Small intestine (tissue), 7 donors: ENCODE measurements around the gene SAG. TPM values are rescaled to one million over a fixed set of nuclear protein-coding genes. Genes with fewer than 3 reads are reported as not detected.
A peak's percentile ranks its signal among the peaks of the same experiment; 100 is the strongest.
"Not testable (repeated sequence)": the region's sequence is repeated elsewhere in the genome, so short reads cannot be mapped to it uniquely, and the experiment has no call there.

Experiments
- DNase-seq, 2 donors: peaks; one replicate each; pipeline versions ENCODE4 v3.0.0 to v3.0.0-alpha.2; 2013
- FAIRE-seq: peaks from 2 replicates; lab custom pipeline; 2012; peaks lifted over from hg19 to GRCh38; lab: Jason Lieb, UNC
- H3K27ac ChIP-seq, 3 donors: one replicate each; pipeline ENCODE4 v1.5.1; 2013; ENCODE audit warnings: low read length in 2 of 3, mild to moderate bottlenecking in 2 of 3, control low read depth in 1 of 3, inconsistent platforms in 1 of 3, low read depth in 1 of 3, moderate library complexity in 1 of 3
- H3K27me3 ChIP-seq, 3 donors: one replicate each; pipeline ENCODE4 v1.6.1; 2013; ENCODE audit warnings: low read length in 3 of 3, inconsistent platforms in 1 of 3; ENCODE audit not compliant: control insufficient read depth in 3 of 3, insufficient read depth in 3 of 3
- H3K36me3 ChIP-seq, 3 donors: one replicate each; pipeline ENCODE4 v1.6.1; 2013; ENCODE audit warnings: low read length in 3 of 3, inconsistent platforms in 1 of 3, low read depth in 1 of 3, mild to moderate bottlenecking in 1 of 3, moderate library complexity in 1 of 3; ENCODE audit not compliant: control insufficient read depth in 3 of 3, insufficient read depth in 2 of 3
- H3K4me1 ChIP-seq, 3 donors: one replicate each; pipeline ENCODE4 v1.6.1; 2013; ENCODE audit warnings: low read length in 2 of 3, inconsistent platforms in 1 of 3, low read depth in 1 of 3, mild to moderate bottlenecking in 1 of 3, moderate library complexity in 1 of 3; ENCODE audit not compliant: control insufficient read depth in 3 of 3, insufficient read depth in 2 of 3
- H3K4me3 ChIP-seq, 3 donors: one replicate each; pipeline ENCODE4 v1.5.1; 2013; ENCODE audit warnings: low read length in 3 of 3, control low read depth in 1 of 3, inconsistent platforms in 1 of 3, low read depth in 1 of 3, mild to moderate bottlenecking in 1 of 3, moderate library complexity in 1 of 3
- H3K9me3 ChIP-seq, 2 donors: one replicate each; pipeline ENCODE4 v1.6.1; 2013; ENCODE audit warnings: low read depth in 1 of 2, low read length in 1 of 2; ENCODE audit not compliant: control insufficient read depth in 2 of 2, insufficient read depth in 1 of 2
- WGBS, 3 donors: extraction: QIAGEN DNeasy Blood & Tissue Kit; methylation state at CpG; one replicate each; pipeline ENCODE4 v1.1.7; 2013; 5-methylcytosine and 5-hydroxymethylcytosine counted together
- polyA plus RNA-seq, 4 donors: library from polyadenylated mRNA; stranded (reverse) in 3 of 4; unstranded in 1 of 4; fragments of 200-250 nt in 3 of 4; fragments of 120-200 nt in 1 of 4; gene quantifications; one replicate each; pipeline versions ENCODE4 v1.2.1 to v1.2.3, GENCODE V29; 2013
- donor health status: healthy with polysubstance abuse.
- donor health status: control.
- donor health status: control.
- donor health status: Bipolar disorder and iron deficiency.
- donor health status: healthy.

Gene SAG
- polyA plus RNA-seq, 4 donors = not detected

- H3K27ac ChIP-seq = no peak overlapping the region
- 74 to 94% (median 85%) methylated on average over 10 of the region's 10 CpGs for whole genome bisulfite sequencing, 3 donors
- no peaks in the 10 kb centered on the region for H3K36me3 ChIP-seq
- no peaks in the 10 kb centered on the region for H3K9me3 ChIP-seq
- no peaks in the 10 kb centered on the region for H3K4me1 ChIP-seq
- H3K27me3 ChIP-seq = no peaks in the 10 kb centered on the region
- FAIRE-seq (no peak), DNase-seq (no peak)
- H3K4me3 ChIP-seq = no peak overlapping the region
Observed at GRCh38 chr2:233325814-233326213, 18.2 kb downstream of the SAG start.

GRCh38 chr2:233326500-233326899, 18.9 kb downstream of the SAG start:
- H3K27me3 ChIP-seq = no peaks in the 10 kb centered on the region
- FAIRE-seq (no peak), DNase-seq (no peak)
- no peaks in the 10 kb centered on the region for H3K9me3 ChIP-seq
- 85 to 95% (median 92%) methylated on average over 4 to 8 of the region's 8 CpGs for WGBS, 3 donors
- H3K36me3 ChIP-seq = no peaks in the 10 kb centered on the region
- no peak overlapping the region for H3K4me3 ChIP-seq
- H3K27ac ChIP-seq = no peak overlapping the region
- H3K4me1 ChIP-seq = no peaks in the 10 kb centered on the region

GRCh38 chr2:233328922-233329321, 21.3 kb downstream of the SAG start:
- Histone ChIP-seq H3K27me3 (no peaks in the 10 kb centered on the region), H3K27ac (no peak overlapping the region), H3K4me3 (no peak overlapping the region), H3K9me3 (no peaks in the 10 kb centered on the region), H3K36me3 (no peaks in the 10 kb centered on the region), H3K4me1 (peaks cover 0 to 2% (median 0%) of the 10 kb centered on the region in 3 donors)
- 79 to 91% (median 88%) methylated on average over 4 of the region's 4 CpGs for WGBS, 3 donors
- DNase-seq (no peak), FAIRE-seq (no peak)

GRCh38 chr2:233329489-233330135, 22.0 kb downstream of the SAG start:
- no peak overlapping the region for H3K4me3 ChIP-seq
- H3K36me3 ChIP-seq = no peaks in the 10 kb centered on the region
- no peak overlapping the region for H3K27ac ChIP-seq
- H3K27me3 ChIP-seq = no peaks in the 10 kb centered on the region
- peaks cover 0 to 2% (median 0%) of the 10 kb centered on the region in 3 donors for H3K4me1 ChIP-seq
- 84 to 96% (median 89%) methylated on average over 7 of the region's 7 CpGs for WGBS, 3 donors
- DNase-seq (no peak), FAIRE-seq (no peak)
- no peaks in the 10 kb centered on the region for H3K9me3 ChIP-seq

- Histone ChIP-seq H3K4me3 (no peak overlapping the region), H3K27me3 (no peaks in the 10 kb centered on the region), H3K9me3 (no peaks in the 10 kb centered on the region), H3K27ac (peak overlapping the region in 2 of 3 donors; percentile 62 to 72), H3K36me3 (no peaks in the 10 kb centered on the region), H3K4me1 (peaks cover 0 to 2% (median 0%) of the 10 kb centered on the region in 3 donors)
- DNase-seq = peak; percentile 19 to 73
- 59 to 86% (median 77%) methylated on average over 15 of the region's 15 CpGs for WGBS, 3 donors
- no peak for FAIRE-seq
Observed at GRCh38 chr2:233331536-233331935, 23.9 kb downstream of the SAG start.

GRCh38 chr2:233332125-233332524, 24.5 kb downstream of the SAG start:
- H3K27me3 ChIP-seq = no peaks in the 10 kb centered on the region
- DNase-seq = no peak
- H3K27ac ChIP-seq = peak overlapping the region in 2 of 3 donors; percentile 45 to 67
- no peak overlapping the region for H3K4me3 ChIP-seq
- 90 to 92% (median 90%) methylated on average over 4 of the region's 4 CpGs for WGBS, 3 donors
- no peaks in the 10 kb centered on the region for H3K9me3 ChIP-seq
- peaks cover 0 to 5% (median 2%) of the 10 kb centered on the region in 3 donors for H3K4me1 ChIP-seq
- no peak for FAIRE-seq
- no peaks in the 10 kb centered on the region for H3K36me3 ChIP-seq

GRCh38 chr2:233334915-233335314, 27.3 kb downstream of the SAG start:
- peaks cover 2 to 6% (median 6%) of the 10 kb centered on the region in 3 donors for H3K4me1 ChIP-seq
- 91 to 97% (median 91%) methylated on average over 11 of the region's 11 CpGs for WGBS, 3 donors
- H3K27ac ChIP-seq = no peak overlapping the region
- DNase-seq = no peak
- no peaks in the 10 kb centered on the region for H3K9me3 ChIP-seq
- H3K27me3 ChIP-seq = no peaks in the 10 kb centered on the region
- no peak overlapping the region for H3K4me3 ChIP-seq
- FAIRE-seq = no peak
- no peaks in the 10 kb centered on the region for H3K36me3 ChIP-seq

- not testable (repeated sequence) for H3K9me3 ChIP-seq, FAIRE-seq, H3K27ac ChIP-seq, H3K27me3 ChIP-seq, H3K4me3 ChIP-seq, DNase-seq, H3K36me3 ChIP-seq, H3K4me1 ChIP-seq
- 68 to 82% (median 76%) methylated on average over 13 of the region's 13 CpGs for WGBS, 3 donors
Observed at GRCh38 chr2:233336091-233336490, 28.5 kb downstream of the SAG start.

- 20 to 59% (median 34%) methylated on average over 5 of the region's 5 CpGs for WGBS, 3 donors
- peak; percentile 82 to 97 for DNase-seq
- H3K4me1 ChIP-seq = peaks cover 2 to 6% (median 6%) of the 10 kb centered on the region in 3 donors
- H3K4me3 ChIP-seq = no peak overlapping the region
- H3K9me3 ChIP-seq = no peaks in the 10 kb centered on the region
- H3K27ac ChIP-seq = peak overlapping the region in 2 of 3 donors; percentile 30 to 37
- no peaks in the 10 kb centered on the region for H3K27me3 ChIP-seq
- H3K36me3 ChIP-seq = no peaks in the 10 kb centered on the region
- no peak for FAIRE-seq
Observed at GRCh38 chr2:233336541-233336940, 28.9 kb downstream of the SAG start.
